GM13976 (cell line): Measurements from ENCODE around the gene COX7B2.

Experiments
- DNase-seq: peaks from one replicate; pipeline ENCODE4 v3.0.0; 2012; ENCODE audit warnings: low spot score
- in situ Hi-C: fragments of 300-500 bp; cut with MboI; formaldehyde crosslinking; loops from one replicate; pipeline ENCODE4 v1.12.0; 2022; ENCODE audit warnings: low sequenced_read_pairs, mixed read lengths, inconsistent platforms; ENCODE audit not compliant: unreplicated experiment
- TF ChIP-seq, protein P1 (sequence below): IDR thresholded peaks from 2 replicates; pipeline ENCODE4 v1.5.1; 2012; ENCODE audit warnings: borderline replicate concordance, mild to moderate bottlenecking; ENCODE audit not compliant: insufficient read depth; ENCODE audit errors: extremely low read depth, missing control alignments, control extremely low read depth

COX7B2 gene

DNA sequence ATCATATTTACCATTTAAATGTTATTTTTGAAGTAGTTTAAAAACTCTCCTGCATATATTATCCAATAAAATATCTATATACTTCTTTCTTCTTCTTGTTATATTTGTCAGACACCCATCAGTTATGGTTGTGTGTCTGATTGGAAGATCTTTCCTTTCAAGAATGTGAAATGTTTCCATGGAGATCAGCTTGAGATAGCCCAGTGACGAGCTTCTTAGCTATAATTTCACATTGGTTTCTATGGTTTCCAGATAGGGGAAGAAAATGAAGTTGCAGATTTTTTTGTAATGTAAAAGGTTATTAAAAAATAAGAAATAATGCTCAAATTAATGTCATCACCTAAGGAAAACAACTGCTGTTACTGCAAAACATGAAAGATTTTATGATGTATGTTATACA is 189.0 kb downstream of the COX7B2 start:
- in situ Hi-C loops: no loop called here
- DNase-seq: no peak
- TF ChIP-seq, protein P1, sequence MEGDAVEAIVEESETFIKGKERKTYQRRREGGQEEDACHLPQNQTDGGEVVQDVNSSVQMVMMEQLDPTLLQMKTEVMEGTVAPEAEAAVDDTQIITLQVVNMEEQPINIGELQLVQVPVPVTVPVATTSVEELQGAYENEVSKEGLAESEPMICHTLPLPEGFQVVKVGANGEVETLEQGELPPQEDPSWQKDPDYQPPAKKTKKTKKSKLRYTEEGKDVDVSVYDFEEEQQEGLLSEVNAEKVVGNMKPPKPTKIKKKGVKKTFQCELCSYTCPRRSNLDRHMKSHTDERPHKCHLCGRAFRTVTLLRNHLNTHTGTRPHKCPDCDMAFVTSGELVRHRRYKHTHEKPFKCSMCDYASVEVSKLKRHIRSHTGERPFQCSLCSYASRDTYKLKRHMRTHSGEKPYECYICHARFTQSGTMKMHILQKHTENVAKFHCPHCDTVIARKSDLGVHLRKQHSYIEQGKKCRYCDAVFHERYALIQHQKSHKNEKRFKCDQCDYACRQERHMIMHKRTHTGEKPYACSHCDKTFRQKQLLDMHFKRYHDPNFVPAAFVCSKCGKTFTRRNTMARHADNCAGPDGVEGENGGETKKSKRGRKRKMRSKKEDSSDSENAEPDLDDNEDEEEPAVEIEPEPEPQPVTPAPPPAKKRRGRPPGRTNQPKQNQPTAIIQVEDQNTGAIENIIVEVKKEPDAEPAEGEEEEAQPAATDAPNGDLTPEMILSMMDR: no peak

- TF ChIP-seq, protein P1: no peak
- in situ Hi-C loops: no loop called here
- no peak for DNase-seq
Measured at GRCh38 chr4:46717950-46718349, 191.1 kb downstream of the COX7B2 start.

DNA sequence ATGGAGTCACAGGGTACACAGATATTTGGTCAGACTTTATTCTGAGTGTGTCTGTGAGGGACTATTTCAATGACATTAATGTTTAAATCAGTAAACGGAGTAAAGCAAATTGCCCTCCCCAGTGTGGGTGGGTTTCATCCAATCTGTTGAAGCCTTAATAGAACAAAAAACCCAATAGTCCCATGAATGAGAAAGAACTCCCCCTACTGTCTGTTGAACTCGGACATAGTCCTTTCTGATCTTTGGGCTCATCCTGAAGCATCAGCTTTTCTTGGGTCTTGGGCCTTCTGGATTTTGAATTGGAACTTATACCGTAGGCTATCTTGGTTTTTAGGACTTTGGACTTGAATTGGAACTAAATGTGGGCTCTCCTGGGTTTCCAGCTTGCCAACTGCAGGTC is 193.6 kb downstream of the COX7B2 start:
- in situ Hi-C loops: no loop called here
- DNase-seq: no peak
- TF ChIP-seq, protein P1: no peak

DNA sequence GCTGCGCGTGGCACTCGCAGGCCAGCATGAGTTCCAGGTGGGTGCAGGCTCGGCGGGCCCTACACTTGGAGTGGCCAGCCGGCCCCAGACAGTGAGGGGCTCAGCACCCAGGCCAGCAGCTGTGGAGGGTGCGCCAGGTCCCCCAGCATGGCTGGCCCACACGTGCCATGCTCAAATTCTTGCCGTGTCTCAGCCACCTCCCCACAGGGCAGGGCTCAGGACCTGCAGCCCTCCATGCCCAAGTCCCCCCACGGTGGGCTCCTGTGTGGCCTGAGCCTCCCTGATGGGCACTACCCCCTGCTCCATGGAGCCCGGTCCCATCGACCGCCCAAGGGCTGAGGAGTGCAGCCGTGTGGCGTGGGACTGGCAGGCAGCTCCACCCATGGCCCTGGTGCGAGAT is 210.2 kb downstream of the COX7B2 start:
- in situ Hi-C loops: no loop called here
- no peak for DNase-seq
- TF ChIP-seq, protein P1: no peak
